A172 (cell line): ENCODE results near the gene RABAC1. TPM values are rescaled to one million over a fixed set of nuclear protein-coding genes. Genes with fewer than 3 reads are reported as not detected.
"Not testable (repeated sequence)": the region's sequence is repeated elsewhere in the genome, so short reads cannot be mapped to it uniquely, and the experiment has no call there.

Source experiments
- DNase-seq: peaks from one replicate; pipeline ENCODE4 v3.0.0-alpha.2; 2015; ENCODE audit warnings: low spot score
- total RNA-seq: library from RNA; depleted of rRNA; stranded (reverse); fragments of >200 nt; shearing (Covaris generic); gene quantifications from 2 replicates; pipeline ENCODE4 v1.2.3, GENCODE V29; 2014; rRNA removed

RABAC1 gene
- total RNA-seq: 105 and 138 TPM in 2 replicates

DNA sequence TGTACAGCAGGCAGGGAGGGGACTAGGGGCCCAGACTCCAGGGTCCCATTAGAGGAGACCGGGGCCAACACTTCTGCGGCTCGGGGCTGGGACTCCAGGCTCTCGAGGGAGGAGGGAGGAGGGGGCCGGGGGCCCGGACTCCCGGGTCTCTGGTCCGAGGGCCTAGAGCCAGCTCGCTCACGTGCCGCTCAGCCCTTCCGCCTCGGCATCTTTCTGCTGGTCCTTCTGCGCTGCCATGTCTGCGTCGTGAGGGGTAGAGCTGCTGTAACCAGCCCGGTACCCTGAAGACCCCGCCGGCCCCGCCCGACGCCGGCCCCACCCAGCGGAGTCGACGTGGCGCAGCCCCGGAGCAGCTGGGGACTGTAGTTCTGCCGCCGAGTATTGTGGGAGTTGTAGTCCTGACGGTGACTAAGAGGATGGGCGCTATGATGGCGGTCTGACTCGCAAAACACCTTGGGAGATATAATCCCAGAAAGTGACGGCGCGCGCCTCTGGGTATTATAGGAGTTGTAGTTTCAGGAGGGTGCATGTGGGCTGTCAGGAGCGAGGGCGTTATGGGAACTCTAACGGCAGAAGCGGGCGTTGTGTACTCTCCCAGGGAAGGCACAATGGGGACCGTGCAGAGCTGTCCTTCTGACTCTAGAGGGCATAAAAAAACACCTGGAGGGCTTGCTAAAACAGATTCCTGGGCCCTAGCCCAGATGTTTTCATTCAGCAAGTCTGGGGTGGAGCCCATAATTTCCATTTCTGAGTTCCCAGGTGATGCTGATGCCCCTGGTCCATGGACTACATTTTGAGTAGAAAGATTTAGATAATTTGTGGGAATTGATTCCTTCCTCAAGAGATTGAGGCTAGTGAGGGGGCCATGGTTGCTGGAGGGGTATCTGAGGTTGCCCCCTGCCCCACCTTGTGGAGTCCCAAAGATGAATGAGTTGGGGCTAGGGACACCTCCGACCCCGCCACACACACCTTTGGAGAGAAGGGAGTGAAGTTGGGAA is at the start of gene RABAC1:
TSS of gene RABAC1 (minus strand) at position 266 of the 998 bp plus-strand sequence. CDS start at position 237, 29 bp downstream.
- peak; percentile 90 for DNase-seq

GRCh38 chr19:42006569-42006968 is 47.4 kb upstream of the RABAC1 start:
- DNase-seq: no peak

DNA sequence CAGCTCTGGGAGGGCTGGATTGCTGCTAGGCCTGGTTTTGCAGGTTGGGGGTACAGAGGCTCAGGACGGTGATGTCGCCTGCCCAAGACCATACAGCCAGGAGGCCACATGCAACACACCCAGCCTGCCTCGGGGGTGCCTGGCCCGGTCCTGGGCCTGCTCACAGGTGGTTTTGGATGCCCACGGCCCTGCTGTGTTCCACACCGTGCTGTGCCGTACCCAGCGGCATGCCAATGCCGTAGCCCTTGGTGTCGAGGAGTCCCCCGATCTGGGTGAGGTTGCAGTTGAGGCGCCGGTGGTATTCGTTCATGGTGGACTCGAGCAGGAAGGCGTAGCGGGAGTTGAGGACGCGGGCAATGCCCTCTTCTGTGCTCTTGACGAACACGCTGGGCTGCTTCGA is 46.4 kb upstream of the RABAC1 start:
- DNase-seq: no peak

GRCh38 chr19:42003506-42004294 is 44.6 kb upstream of the RABAC1 start:
- DNase-seq: no peak

DNA sequence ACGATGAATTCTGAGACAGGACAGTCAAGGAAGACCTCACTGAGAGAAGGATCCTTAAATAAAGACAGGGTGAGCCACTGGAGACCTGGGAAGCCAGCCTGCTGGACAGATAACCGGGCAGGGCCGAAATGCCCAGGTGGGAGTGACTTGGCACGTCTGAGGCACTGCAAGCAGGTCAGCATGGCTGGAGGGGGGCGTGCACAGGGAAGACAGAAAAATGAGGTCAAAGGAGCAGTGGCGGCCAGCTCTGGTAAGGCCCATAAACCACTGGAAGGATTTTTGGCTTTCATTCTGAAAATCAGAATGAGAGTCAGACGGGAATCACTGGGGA is 40.7 kb upstream of the RABAC1 start:
- DNase-seq: no peak

DNA sequence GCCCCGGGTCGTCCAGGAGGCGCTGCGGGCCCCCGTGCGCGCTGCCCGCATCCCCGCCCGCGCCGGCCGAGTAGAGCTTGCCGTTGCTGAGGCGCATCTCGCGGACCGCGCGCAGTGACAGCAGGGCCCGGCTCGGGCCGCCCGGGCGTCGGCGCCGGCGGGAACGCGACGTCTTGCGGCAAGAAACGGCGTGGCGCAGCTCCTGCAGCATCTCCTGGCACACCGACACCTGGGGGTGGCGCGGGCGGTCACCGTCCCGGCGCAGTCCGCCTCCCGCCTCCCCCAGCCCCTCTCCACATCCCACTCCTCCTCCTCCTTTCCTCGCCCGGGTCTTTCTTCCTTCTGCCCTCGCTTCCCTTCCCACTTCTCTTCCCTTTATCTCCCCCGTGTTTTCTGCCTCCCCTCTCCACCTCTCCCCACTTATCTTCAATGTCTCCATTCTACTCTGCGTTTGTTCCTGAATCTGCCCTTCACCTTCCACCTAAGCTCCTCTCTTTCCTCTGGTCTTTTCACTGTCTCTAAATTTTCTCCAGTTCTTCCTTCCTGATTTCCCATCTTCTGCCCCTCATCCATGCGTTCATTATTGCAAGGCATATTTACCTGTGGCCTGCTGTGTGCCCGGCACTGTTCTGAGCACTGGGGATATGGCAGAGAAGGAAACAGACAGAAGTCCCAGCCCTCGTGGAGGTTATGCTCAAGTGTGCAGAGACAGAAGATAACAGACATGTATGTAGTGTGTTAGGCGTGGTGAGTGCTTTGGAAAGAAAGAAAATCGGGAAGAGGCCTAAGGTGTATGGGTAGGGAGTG is 40.2 kb upstream of the RABAC1 start:
- DNase-seq: no peak

- DNase-seq: no peak
Measured at GRCh38 chr19:41998246-41999020, 39.3 kb upstream of the RABAC1 start.

DNA sequence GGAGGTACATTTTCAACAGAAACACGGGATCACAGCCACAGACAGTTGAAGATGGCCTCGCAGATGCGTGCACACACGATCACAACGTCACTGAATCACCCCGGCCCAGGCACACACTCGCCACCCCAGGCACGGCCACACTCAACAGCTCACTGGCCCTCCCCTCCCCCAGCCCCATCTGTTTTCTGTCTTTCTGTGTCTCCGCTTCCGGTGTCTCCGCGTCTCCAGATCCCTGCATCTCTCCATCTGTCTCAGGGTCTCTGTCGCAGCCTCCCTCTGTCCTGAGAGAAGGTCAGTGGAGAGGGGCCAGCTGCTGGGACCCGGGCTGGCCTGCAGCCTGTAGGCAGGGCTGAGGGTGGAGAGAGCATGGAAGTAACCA is 38.7 kb upstream of the RABAC1 start:
- DNase-seq: no peak

DNA sequence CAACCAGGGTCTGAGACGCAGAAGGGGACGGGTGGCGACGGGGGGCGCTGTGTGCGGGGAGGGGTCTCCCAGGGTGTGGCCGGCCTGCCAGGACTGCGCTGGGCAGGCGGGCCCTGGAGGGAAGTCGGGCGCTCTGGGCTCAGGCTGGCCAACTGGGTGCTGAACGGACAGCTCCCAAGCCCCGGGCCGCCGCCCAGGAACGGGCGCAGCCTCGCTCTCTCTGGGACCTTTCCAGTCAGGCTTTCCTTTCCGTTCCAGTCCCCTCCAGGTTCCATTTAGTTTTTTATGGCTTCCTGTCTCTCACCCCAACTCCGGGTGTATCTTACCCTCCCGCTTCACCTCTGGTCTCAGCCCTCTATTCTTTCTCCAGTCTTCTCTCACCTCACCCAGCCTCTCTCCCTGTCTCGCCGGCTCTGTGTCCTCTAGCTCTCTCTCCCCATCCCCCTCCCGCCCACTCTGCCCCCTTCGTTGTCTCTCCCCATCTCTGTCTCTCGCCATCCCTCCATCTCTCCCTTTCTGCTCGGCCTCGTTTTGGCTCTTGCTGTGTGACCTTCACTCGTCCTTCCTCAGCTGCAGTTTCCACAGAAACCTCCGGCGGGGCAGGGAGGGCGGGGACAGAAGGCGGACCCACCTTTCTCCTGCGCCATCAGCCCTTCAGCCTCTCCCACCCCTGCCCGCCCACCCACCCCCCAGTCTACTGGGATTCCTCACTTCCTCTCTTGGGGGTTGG is 38.2 kb upstream of the RABAC1 start:
- peak; percentile 50 for DNase-seq

DNA sequence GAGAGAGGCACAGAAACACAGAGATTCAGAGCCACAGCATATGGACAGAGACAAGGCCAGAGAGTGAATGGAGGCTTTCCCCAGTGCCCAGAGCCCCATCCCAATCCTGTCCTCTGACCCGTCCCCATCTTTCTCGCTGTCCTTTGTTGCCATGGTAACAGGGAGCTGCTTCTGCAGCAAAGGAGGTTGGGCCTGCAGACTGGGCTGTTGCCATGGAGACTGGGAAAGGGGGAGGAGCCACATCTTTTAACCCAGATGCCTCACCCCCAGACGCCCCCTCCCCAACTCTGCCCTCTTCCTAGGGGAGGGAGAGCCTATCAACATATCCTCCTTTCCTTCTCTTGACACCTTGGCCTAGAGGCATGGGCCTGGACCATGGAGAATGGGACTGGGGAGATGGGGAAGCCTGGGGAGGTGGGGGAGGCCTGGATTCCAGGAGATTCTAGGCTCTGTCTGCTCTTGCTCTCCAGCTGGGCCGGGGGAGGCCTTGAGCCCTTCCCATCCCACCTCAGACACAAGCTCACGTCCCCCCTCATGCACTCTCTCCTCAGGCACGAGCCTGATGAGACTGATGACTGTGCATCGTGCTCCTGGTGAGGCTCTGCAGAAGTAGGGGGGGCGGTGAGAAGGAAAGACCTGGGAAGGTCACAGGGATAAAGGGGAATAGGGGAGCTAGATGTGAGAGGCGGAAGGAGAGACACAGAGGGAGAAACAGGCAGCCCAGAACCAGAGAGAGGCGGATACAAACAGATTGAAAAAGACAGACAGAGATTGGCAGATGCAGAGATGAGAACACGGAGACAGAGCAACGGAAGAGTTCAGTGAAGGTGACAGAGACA is 37.1 kb upstream of the RABAC1 start:
- no peak for DNase-seq

- DNase-seq: no peak
Measured at GRCh38 chr19:41994994-41995958, 36.2 kb upstream of the RABAC1 start.

- no peak for DNase-seq
Measured at GRCh38 chr19:41994521-41994971, 35.4 kb upstream of the RABAC1 start.

- DNase-seq: peak; percentile 40
Measured at GRCh38 chr19:41993612-41994483, 34.7 kb upstream of the RABAC1 start, which contains the start of gene ATP1A3. Gene ATP1A3 (minus strand): TSS chr19:41994230. CDS start chr19:41994076, 154 bp downstream.

- DNase-seq: not testable (repeated sequence)
Measured at GRCh38 chr19:41991925-41992569, 32.9 kb upstream of the RABAC1 start.

GRCh38 chr19:41991025-41991424 is 31.9 kb upstream of the RABAC1 start:
- no peak for DNase-seq

GRCh38 chr19:41990615-41991014 is 31.5 kb upstream of the RABAC1 start:
- DNase-seq: no peak
